ENCODE measurements around the gene NXPE2.

NXPE2 gene

DNA sequence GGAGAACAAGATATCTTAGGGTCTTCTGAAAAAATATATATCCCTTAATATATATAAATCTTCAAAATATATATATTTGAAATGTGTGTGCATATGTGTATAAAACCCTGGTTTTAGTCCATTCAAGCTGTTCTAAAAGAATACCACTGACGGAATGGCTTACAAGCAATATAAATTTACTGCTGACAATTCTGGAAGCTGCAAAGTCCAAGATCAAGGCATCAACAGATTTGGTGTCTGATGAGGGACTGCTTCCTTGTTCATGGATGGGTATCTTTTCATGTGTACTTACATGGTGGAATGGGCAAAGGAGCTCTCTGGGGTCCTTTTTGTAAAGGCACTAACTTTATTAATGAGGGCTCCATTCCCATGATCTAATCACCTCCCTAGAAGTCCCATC lies 6.8 kb downstream of the NXPE2 start:
- no peaks in the 10 kb centered on the region for H3K9me3 ChIP-seq (ENCODE audit: low read length)
- no peaks in the 10 kb centered on the region for H3K27me3 ChIP-seq (ENCODE audit: insufficient read depth, low read length)
- no peaks in the 10 kb centered on the region for H3K36me3 ChIP-seq (ENCODE audit: insufficient read depth, low read length)
- H3K4me1 ChIP-seq (ENCODE audit: insufficient read depth, low read length) = no peaks in the 10 kb centered on the region
- no peak overlapping the region for H2AFZ ChIP-seq (ENCODE audit: low read depth, low read length)
- no peak overlapping the region for H3K4me3 ChIP-seq (ENCODE audit: low read length)

DNA sequence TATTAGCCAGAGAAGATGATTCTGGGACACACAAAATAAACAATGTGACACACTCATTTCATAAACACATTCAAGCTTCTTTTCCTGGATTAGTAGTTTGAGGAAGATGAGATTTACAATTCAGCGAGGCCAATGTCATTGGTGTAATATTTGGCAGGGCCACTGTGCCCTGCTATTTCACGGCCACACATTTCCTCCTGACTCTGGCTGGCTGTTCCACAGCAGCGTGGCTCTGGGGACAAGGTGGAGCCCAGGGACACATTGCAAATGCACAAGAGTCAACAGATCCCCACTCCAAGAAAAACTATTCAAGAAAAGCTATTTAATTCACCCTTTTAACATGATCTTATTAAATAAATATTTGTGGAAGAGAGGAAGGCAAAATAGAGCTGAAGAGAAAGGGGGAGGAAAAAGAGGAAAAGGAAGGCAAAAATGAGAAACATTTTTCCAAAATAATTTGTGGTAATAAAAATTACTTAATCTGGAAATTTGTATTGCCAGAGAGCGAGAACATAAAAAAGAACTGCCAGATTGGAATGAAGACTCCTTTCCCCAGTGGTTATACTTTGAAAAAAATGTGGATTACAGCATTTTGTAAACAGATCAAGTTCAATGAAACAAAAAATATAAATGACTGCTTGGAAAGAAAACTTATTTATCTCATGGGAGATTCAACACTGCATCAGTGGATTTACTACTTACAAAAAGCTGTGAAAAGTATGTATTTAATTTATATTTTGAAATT lies 27.1 kb downstream of the NXPE2 start:
- H3K27me3 ChIP-seq (ENCODE audit: insufficient read depth, low read length) = peaks cover under 1% of the 10 kb centered on the region
- H3K9me3 ChIP-seq (ENCODE audit: low read length) = no peaks in the 10 kb centered on the region
- no peak overlapping the region for H2AFZ ChIP-seq (ENCODE audit: low read depth, low read length)
- H3K4me3 ChIP-seq (ENCODE audit: low read length) = no peak overlapping the region
- H3K36me3 ChIP-seq (ENCODE audit: insufficient read depth, low read length) = no peaks in the 10 kb centered on the region
- no peaks in the 10 kb centered on the region for H3K4me1 ChIP-seq (ENCODE audit: insufficient read depth, low read length)

DNA sequence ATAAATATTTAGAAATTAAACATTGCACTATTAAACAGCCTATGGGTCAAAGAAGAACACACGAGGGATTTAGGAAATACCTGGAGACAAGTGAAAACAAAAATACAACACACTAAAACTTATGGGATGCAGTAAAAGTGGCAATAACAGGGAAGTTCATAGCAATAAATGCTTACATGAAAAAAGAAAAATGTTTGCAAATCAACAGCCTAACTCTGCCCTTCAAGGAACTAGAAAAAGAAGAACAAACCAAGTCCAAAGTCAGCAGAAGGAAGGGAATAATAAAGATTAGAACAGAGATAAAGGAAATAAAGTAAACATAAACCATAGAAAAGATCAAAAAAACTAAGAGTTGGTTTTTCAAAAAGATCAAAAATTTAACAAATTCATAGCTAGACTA lies 31.6 kb downstream of the NXPE2 start:
- Histone ChIP-seq H3K9me3 (ENCODE audit: low read length) (no peaks in the 10 kb centered on the region), H2AFZ (ENCODE audit: low read depth, low read length) (no peak overlapping the region), H3K36me3 (ENCODE audit: insufficient read depth, low read length) (no peaks in the 10 kb centered on the region), H3K27me3 (ENCODE audit: insufficient read depth, low read length) (no peaks in the 10 kb centered on the region), H3K4me1 (ENCODE audit: insufficient read depth, low read length) (no peaks in the 10 kb centered on the region), H3K4me3 (ENCODE audit: low read length) (no peak overlapping the region)

DNA sequence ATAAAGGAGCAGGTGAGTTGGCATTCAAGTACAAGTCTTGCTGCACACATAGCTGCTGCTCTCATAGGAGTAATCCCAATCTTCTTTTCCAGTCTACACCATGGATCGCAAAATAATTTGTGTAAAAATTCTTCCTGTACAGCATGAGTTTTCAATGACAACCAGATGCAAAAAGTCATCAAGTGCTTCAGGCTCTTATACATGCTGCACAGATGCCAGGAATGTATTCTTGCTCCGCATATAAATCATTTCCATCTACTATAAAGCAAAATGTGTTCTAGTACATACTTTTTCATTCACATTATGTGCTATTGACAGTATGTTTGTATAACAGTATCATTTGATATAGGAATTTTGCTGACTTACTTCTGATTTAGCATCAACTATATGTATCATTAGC lies 35.4 kb downstream of the NXPE2 start:
- Histone ChIP-seq H3K4me1 (ENCODE audit: insufficient read depth, low read length) (no peaks in the 10 kb centered on the region), H3K27me3 (ENCODE audit: insufficient read depth, low read length) (no peaks in the 10 kb centered on the region), H2AFZ (ENCODE audit: low read depth, low read length) (no peak overlapping the region), H3K36me3 (ENCODE audit: insufficient read depth, low read length) (no peaks in the 10 kb centered on the region), H3K4me3 (ENCODE audit: low read length) (no peak overlapping the region), H3K9me3 (ENCODE audit: low read length) (no peaks in the 10 kb centered on the region)

DNA sequence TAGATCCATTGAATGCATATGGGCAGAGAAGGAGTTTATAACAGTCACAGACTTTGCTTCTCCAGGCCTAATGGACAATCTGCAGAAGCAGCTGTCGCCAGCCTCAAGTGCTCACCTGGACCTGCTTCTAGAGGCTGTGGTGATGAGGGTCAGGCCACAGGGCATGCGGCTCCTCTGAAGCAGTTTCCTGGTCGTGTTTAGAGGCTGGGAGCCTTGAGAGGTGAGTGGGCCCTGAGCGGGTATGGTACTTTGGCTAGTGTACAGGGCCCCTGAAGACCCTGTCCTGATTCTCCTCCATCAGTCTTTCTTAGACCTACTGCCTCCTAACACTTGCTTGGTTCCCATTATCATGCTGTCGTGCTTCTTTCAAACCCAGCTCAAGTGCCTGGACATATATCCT lies 41.2 kb downstream of the NXPE2 start:
- H2AFZ ChIP-seq (ENCODE audit: low read depth, low read length) = no peak overlapping the region
- H3K27me3 ChIP-seq (ENCODE audit: insufficient read depth, low read length) = peaks cover 2% of the 10 kb centered on the region
- no peaks in the 10 kb centered on the region for H3K9me3 ChIP-seq (ENCODE audit: low read length)
- H3K36me3 ChIP-seq (ENCODE audit: insufficient read depth, low read length) = no peaks in the 10 kb centered on the region
- H3K4me1 ChIP-seq (ENCODE audit: insufficient read depth, low read length) = no peaks in the 10 kb centered on the region
- no peak overlapping the region for H3K4me3 ChIP-seq (ENCODE audit: low read length)

DNA sequence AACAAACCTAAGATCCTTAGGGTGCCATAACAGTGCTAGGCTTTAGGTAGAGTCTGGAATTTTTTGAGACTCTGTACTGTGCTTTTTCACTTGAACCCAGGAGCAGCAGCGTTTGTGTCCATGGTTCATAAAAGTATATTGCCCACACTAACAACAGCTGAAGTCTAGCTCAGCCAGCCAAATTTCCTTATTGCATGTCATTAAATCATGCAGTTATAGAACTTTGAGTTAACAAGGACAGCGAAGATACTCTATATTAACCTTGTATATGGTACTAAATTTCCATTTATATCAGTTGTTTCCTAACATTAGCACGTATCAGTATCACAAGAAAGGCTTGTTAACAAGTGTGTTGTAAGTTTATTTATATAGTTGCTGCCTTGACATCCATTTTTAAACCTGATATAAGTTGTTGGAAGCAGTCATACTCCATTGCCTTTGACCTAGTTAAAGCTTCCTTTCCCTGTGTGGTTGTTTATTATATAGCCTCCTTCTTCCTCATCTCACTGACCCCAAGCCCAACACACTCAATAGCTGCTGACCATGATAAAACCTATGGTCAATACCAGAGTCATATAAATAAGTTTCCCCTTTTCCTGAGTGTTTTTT lies 46.7 kb downstream of the NXPE2 start:
- Histone ChIP-seq H3K4me1 (ENCODE audit: insufficient read depth, low read length) (no peaks in the 10 kb centered on the region), H3K27me3 (ENCODE audit: insufficient read depth, low read length) (peaks cover 2% of the 10 kb centered on the region), H3K4me3 (ENCODE audit: low read length) (no peak overlapping the region), H3K36me3 (ENCODE audit: insufficient read depth, low read length) (no peaks in the 10 kb centered on the region), H3K9me3 (ENCODE audit: low read length) (no peaks in the 10 kb centered on the region), H2AFZ (ENCODE audit: low read depth, low read length) (no peak overlapping the region)

DNA sequence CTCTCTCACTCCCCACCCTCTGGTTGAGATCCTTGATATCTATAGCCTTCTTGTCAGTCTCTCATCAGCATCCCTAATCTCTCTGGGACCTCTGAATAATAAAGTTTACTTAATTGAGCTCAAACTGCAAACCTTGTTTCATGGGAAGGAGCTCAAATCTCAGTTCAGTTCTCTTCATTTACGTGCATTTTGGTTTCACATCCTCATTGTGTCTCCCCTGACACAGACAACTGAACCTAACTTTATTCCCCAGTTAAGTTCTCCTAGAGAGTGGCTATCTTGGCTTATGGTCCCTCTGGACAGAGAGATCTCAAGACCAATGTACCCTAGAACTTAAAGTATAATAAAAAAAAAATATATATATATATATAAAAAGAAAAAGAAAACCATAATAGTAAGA lies 47.3 kb downstream of the NXPE2 start:
- H3K27me3 ChIP-seq (ENCODE audit: insufficient read depth, low read length) = peaks cover 2% of the 10 kb centered on the region
- no peak overlapping the region for H2AFZ ChIP-seq (ENCODE audit: low read depth, low read length)
- H3K36me3 ChIP-seq (ENCODE audit: insufficient read depth, low read length) = no peaks in the 10 kb centered on the region
- H3K4me1 ChIP-seq (ENCODE audit: insufficient read depth, low read length) = no peaks in the 10 kb centered on the region
- H3K9me3 ChIP-seq (ENCODE audit: low read length) = no peaks in the 10 kb centered on the region
- H3K4me3 ChIP-seq (ENCODE audit: low read length) = no peak overlapping the region

DNA sequence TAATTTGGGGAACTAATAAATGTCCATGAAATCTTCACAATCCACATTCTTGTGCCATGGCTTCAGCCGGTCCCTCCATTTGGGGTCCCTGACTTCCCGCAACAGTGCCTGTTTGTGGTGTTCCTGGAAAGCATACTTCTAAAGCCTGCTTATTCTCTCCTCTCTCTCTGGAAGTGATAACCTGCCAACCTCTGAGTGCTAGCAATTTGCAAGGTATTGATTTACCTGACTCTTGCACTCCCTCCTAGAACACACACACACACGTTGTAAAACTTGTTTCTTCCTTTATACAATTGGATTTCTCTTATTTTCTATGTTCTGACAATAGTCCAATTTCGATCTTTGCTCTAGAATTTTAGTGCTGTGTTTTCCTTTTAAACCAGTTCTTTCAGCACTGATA lies 58.5 kb downstream of the NXPE2 start:
- Histone ChIP-seq H3K4me1 (ENCODE audit: insufficient read depth, low read length) (no peaks in the 10 kb centered on the region), H3K36me3 (ENCODE audit: insufficient read depth, low read length) (no peaks in the 10 kb centered on the region), H3K9me3 (ENCODE audit: low read length) (no peaks in the 10 kb centered on the region), H3K4me3 (ENCODE audit: low read length) (no peak overlapping the region), H2AFZ (ENCODE audit: low read depth, low read length) (no peak overlapping the region), H3K27me3 (ENCODE audit: insufficient read depth, low read length) (no peaks in the 10 kb centered on the region)

DNA sequence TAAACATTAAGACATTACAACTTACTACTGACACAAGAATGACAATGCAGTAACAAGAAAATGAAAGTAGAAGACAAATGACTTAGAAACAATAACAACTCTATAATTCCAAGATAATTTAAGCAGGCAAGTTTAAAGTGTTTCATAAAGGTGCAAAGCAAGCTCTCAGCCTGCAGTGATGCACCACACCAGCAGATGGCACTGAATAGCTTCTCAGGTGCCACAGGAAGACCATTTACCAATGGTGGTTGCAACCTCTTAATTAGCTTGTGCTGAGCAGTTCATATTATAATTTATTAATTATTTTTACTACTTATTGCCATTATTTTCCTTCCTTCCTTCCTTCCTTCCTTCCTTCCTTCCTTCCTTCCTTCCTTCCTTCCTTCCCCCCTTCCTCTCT lies 60.6 kb downstream of the NXPE2 start:
- Histone ChIP-seq H3K9me3 (ENCODE audit: low read length) (no peaks in the 10 kb centered on the region), H3K4me3 (ENCODE audit: low read length) (no peak overlapping the region), H3K4me1 (ENCODE audit: insufficient read depth, low read length) (no peaks in the 10 kb centered on the region), H3K27me3 (ENCODE audit: insufficient read depth, low read length) (no peaks in the 10 kb centered on the region), H2AFZ (ENCODE audit: low read depth, low read length) (no peak overlapping the region), H3K36me3 (ENCODE audit: insufficient read depth, low read length) (no peaks in the 10 kb centered on the region)

DNA sequence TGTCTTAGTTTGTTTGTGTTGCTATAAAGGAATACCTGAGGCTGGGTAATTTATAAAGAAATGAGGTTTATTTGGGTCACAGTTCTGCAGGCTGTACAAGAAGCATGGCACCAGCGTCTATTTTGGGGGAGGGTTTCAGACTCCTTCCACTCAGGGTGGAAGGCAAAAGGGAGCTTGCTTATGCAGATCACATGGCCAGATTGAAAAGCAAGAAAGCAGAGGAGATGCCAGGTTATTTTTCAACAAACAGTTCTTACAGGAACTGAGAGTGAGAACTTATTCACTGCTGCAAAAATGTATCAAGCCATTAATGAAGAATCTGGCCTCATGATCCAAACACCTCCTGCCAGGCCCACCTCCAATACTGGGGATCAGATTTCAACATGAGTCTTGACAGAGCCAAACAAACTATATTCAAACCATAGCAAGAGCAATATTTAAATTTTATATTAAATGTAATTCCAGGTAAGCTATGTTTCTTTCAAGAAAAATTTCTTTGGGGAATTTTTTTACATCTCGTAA lies 66.9 kb downstream of the NXPE2 start:
- Histone ChIP-seq H3K36me3 (ENCODE audit: insufficient read depth, low read length) (no peaks in the 10 kb centered on the region), H3K27me3 (ENCODE audit: insufficient read depth, low read length) (no peaks in the 10 kb centered on the region), H3K4me3 (ENCODE audit: low read length) (no peak overlapping the region), H3K4me1 (ENCODE audit: insufficient read depth, low read length) (no peaks in the 10 kb centered on the region), H3K9me3 (ENCODE audit: low read length) (no peaks in the 10 kb centered on the region), H2AFZ (ENCODE audit: low read depth, low read length) (no peak overlapping the region)

DNA sequence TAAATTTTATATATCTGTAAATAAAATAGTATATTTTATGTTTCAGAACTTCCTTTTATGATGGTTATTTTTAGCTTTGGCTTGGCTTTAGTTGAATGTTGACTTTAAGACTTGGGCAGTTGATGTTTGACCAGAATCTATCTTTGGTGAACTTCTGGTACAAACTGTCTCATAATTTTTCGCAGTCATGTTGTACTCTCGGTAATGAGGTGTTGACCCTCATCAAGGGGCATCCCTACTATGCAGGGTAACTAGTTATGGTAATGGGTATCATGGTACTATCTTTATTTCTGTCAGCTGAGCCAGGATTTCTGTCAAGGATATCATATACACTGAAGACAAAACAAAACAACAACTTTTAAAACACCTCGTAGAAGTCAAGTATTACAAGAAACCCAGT lies 67.7 kb downstream of the NXPE2 start:
- Histone ChIP-seq H3K36me3 (ENCODE audit: insufficient read depth, low read length) (no peaks in the 10 kb centered on the region), H3K4me1 (ENCODE audit: insufficient read depth, low read length) (no peaks in the 10 kb centered on the region), H3K4me3 (ENCODE audit: low read length) (no peak overlapping the region), H3K27me3 (ENCODE audit: insufficient read depth, low read length) (no peaks in the 10 kb centered on the region), H3K9me3 (ENCODE audit: low read length) (no peaks in the 10 kb centered on the region), H2AFZ (ENCODE audit: low read depth, low read length) (no peak overlapping the region)

All from neuron (in vitro differentiated cells).